DOHH2 (cell line): Measurements from ENCODE around the gene SLC29A1.

Experiments
- CTCF ChIP-seq: fragments of 200-600 bp; sonication (generic); IDR thresholded peaks from one replicate; pipeline ENCODE4 v1.5.1; 2014; ENCODE audit warnings: antibody characterized with exemption, mild to moderate bottlenecking, low read depth, low read length; ENCODE audit not compliant: poor library complexity, severe bottlenecking
- EZH2phosphoT487 ChIP-seq: fragments of 200-600 bp; sonication (generic); IDR thresholded peaks from 2 replicates; pipeline ENCODE4 v1.6.1; 2017; ENCODE audit warnings: borderline replicate concordance, mild to moderate bottlenecking, antibody characterized with exemption, low read length, moderate library complexity, mixed read lengths

DNA sequence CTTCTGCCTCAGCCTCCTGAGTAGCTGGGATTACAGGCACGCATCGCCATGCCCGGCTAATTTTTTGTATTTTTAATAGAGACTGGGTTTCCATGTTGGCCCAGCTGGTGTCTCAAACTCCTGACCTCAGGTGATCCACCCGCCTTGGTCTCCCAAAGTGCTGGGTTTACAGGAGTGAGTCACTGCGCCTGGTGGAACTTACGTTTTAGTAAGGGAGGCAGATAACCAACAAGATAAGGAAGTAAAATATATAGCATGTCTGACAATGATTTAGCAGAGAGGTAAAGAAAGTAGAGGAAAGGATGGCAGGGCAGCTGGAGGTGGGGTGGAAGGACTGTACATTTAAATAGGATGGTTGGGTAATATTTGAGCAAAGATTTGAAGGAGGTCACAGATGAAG lies 19.4 kb upstream of the SLC29A1 start:
- TF ChIP-seq CTCF (no peak), EZH2phosphoT487 (no peak)
